CD4-positive, alpha-beta T cell treated with Interferon gamma for 1 hour (primary cell): ENCODE data around the gene RNASEH1.
"Not testable (repeated sequence)": the region's sequence is repeated elsewhere in the genome, so short reads cannot be mapped to it uniquely, and the experiment has no call there.

Experiments used
- DNase-seq: peaks from one replicate; pipeline ENCODE4 v3.0.0-alpha.2; 2020

The RNASEH1 gene

GRCh38 chr2:3517948-3518495 lies 40.1 kb downstream of the RNASEH1 start:
- no peak for DNase-seq

- no peak for DNase-seq
Measured at GRCh38 chr2:3516831-3517230, 41.3 kb downstream of the RNASEH1 start.

- not testable (repeated sequence) for DNase-seq
Measured at GRCh38 chr2:3515438-3515837, 42.7 kb downstream of the RNASEH1 start.

- DNase-seq = no peak
Measured at GRCh38 chr2:3513026-3513810, 44.9 kb downstream of the RNASEH1 start.

GRCh38 chr2:3512086-3512485 lies 46.0 kb downstream of the RNASEH1 start:
- no peak for DNase-seq

- no peak for DNase-seq
Measured at GRCh38 chr2:3505771-3506170, 52.4 kb downstream of the RNASEH1 start.

GRCh38 chr2:3504741-3505140 lies 53.4 kb downstream of the RNASEH1 start:
- DNase-seq = no peak

- DNase-seq = no peak
Measured at GRCh38 chr2:3503483-3503882, 54.6 kb downstream of the RNASEH1 start.

GRCh38 chr2:3503046-3503445 lies 55.1 kb downstream of the RNASEH1 start:
- no peak for DNase-seq

- no peak for DNase-seq
Measured at GRCh38 chr2:3500326-3500899, 57.7 kb downstream of the RNASEH1 start.

GRCh38 chr2:3498783-3499394 lies 59.2 kb downstream of the RNASEH1 start:
- no peak for DNase-seq

GRCh38 chr2:3496708-3497080 lies 61.4 kb downstream of the RNASEH1 start:
- DNase-seq = not testable (repeated sequence)
